Neural progenitor cell (in vitro differentiated cells): ENCODE results near the gene MZB1.

Experiments used
- EZH2phosphoT487 ChIP-seq: fragments of 200-600 bp; sonication (generic); IDR thresholded peaks from 2 replicates; pipeline ENCODE4 v1.6.1; 2017; ENCODE audit warnings: antibody characterized with exemption
- TF ChIP-seq, protein P1 (sequence below): fragments of 200-600 bp; sonication (generic); IDR thresholded peaks from 2 replicates; pipeline ENCODE4 v1.5.1; 2017; ENCODE audit warnings: antibody characterized with exemption, mild to moderate bottlenecking

DNA sequence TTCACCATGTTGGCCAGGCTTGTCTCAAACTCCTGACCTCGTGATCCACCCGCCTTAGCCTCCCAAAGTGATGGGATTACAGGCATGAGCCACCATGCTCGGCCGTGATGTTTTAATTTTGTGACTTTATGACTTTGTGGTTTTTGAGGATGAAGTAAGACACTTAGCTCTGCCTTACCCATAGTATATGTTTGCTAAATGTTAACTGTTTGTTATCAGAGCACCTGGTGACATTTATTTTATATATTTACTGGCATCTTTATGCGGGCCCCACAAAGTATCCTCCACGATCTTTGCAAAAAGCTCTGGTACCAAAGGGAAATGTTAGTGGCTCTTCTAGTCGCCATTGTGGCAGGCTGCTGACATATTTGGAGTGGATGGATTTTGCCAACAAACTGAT lies 13.3 kb downstream of the MZB1 start:
- TF ChIP-seq, protein P1, sequence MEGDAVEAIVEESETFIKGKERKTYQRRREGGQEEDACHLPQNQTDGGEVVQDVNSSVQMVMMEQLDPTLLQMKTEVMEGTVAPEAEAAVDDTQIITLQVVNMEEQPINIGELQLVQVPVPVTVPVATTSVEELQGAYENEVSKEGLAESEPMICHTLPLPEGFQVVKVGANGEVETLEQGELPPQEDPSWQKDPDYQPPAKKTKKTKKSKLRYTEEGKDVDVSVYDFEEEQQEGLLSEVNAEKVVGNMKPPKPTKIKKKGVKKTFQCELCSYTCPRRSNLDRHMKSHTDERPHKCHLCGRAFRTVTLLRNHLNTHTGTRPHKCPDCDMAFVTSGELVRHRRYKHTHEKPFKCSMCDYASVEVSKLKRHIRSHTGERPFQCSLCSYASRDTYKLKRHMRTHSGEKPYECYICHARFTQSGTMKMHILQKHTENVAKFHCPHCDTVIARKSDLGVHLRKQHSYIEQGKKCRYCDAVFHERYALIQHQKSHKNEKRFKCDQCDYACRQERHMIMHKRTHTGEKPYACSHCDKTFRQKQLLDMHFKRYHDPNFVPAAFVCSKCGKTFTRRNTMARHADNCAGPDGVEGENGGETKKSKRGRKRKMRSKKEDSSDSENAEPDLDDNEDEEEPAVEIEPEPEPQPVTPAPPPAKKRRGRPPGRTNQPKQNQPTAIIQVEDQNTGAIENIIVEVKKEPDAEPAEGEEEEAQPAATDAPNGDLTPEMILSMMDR: no peak
- TF ChIP-seq EZH2phosphoT487: no peak
